Memory B cell (primary cell): ENCODE data around the gene TACC3.

Experiments
- ATAC-seq: fragments of 150-1000 bp; cut with Tn5 transposase; 2 replicates; pipeline ENCODE4 v1.10.0; 2021; ENCODE audit warnings: low read depth, mild to moderate bottlenecking, moderate library complexity
- DNase-seq, 2 donors: peaks; one replicate each; pipeline ENCODE4 v3.0.0; 2022; ENCODE audit warnings: low spot score in 2 of 2
- H3K27ac Mint-ChIP-seq: one replicate; pipeline ENCODE4 v1.8.0; 2022; ENCODE audit warnings: mild to moderate bottlenecking, moderate library complexity, mixed read lengths
- H3K27me3 Mint-ChIP-seq: one replicate; pipeline ENCODE4 v1.8.0; 2022; ENCODE audit warnings: mixed read lengths
- H3K36me3 Mint-ChIP-seq: one replicate; pipeline ENCODE4 v1.8.0; 2022; ENCODE audit warnings: mild to moderate bottlenecking, mixed read lengths
- H3K4me1 Mint-ChIP-seq: one replicate; pipeline ENCODE4 v1.8.0; 2022; ENCODE audit warnings: mixed read lengths
- H3K4me3 Mint-ChIP-seq: one replicate; pipeline ENCODE4 v1.8.0; 2022; ENCODE audit warnings: mild to moderate bottlenecking, moderate library complexity, mixed read lengths
- H3K9me3 Mint-ChIP-seq: one replicate; pipeline ENCODE4 v1.8.0; 2022; ENCODE audit warnings: mixed read lengths

Gene TACC3

GRCh38 chr4:1721003-1721665 is at the start of gene TACC3, which contains the start of gene TMEM129:
TSS of gene TACC3 (plus strand) at chr4:1721521. CDS start at chr4:1723422, 1,901 bp downstream.
TSS of gene TMEM129 (minus strand) at chr4:1721323. CDS start at chr4:1720837, 486 bp downstream.
- peak; percentile 84 to 92 for DNase-seq
- ATAC-seq = peak; percentile 79
- H3K27me3 Mint-ChIP-seq = no peaks in the 10 kb centered on the region
- peaks cover 38% of the 10 kb centered on the region for H3K4me1 Mint-ChIP-seq
- peak within 1 kb of the TSS; percentile 90 for H3K4me3 Mint-ChIP-seq
- H3K27ac Mint-ChIP-seq = peak within 1 kb of the TSS; percentile 96
- no peaks in the 10 kb centered on the region for H3K9me3 Mint-ChIP-seq
- peaks cover 3% of the 10 kb centered on the region for H3K36me3 Mint-ChIP-seq

GRCh38 chr4:1673671-1674070 is 47.6 kb upstream of the TACC3 start:
- no peaks in the 10 kb centered on the region for H3K27me3 Mint-ChIP-seq
- DNase-seq = no peak
- no peaks in the 10 kb centered on the region for H3K9me3 Mint-ChIP-seq
- no peak overlapping the region for H3K4me3 Mint-ChIP-seq
- no peaks in the 10 kb centered on the region for H3K4me1 Mint-ChIP-seq
- no peak overlapping the region for H3K27ac Mint-ChIP-seq
- no peak for ATAC-seq
- H3K36me3 Mint-ChIP-seq = peaks cover 2% of the 10 kb centered on the region

- H3K4me1 Mint-ChIP-seq = no peaks in the 10 kb centered on the region
- ATAC-seq (no peak), DNase-seq (no peak)
- H3K4me3 Mint-ChIP-seq = no peak overlapping the region
- no peak overlapping the region for H3K27ac Mint-ChIP-seq
- H3K27me3 Mint-ChIP-seq = no peaks in the 10 kb centered on the region
- H3K9me3 Mint-ChIP-seq = no peaks in the 10 kb centered on the region
- H3K36me3 Mint-ChIP-seq = peaks cover 2% of the 10 kb centered on the region
These were observed 46.6 kb upstream of the TACC3 start for GRCh38 chr4:1674682-1675081.

- Mint-ChIP-seq H3K4me3 (no peak overlapping the region), H3K36me3 (peaks cover 2% of the 10 kb centered on the region), H3K9me3 (no peaks in the 10 kb centered on the region), H3K27ac (no peak overlapping the region), H3K4me1 (no peaks in the 10 kb centered on the region), H3K27me3 (no peaks in the 10 kb centered on the region)
- no peak for ATAC-seq
- DNase-seq = no peak
These were observed 46.1 kb upstream of the TACC3 start for GRCh38 chr4:1675136-1675801.

DNA sequence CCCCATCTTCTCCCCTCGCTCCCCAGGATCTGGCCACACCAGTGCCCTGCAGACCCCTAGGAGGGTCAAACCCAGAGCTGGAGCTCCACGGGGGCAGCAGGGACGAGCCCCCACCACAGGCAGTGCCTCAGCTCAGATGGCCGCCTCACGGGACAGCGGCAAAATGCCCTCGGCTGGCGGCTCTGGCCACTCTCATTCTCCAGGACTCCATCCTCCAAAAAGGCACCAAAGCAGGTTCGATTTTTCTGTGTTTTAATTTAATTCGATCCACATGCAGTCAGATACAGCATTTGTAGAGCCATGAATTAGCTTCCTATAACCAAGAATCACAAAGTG is 45.6 kb upstream of the TACC3 start:
- Mint-ChIP-seq H3K4me3 (no peak overlapping the region), H3K4me1 (no peaks in the 10 kb centered on the region), H3K27ac (no peak overlapping the region), H3K9me3 (no peaks in the 10 kb centered on the region), H3K27me3 (no peaks in the 10 kb centered on the region), H3K36me3 (peaks cover 2% of the 10 kb centered on the region)
- no peak for ATAC-seq
- no peak for DNase-seq

GRCh38 chr4:1676605-1677525 is 44.5 kb upstream of the TACC3 start:
- ATAC-seq (no peak), DNase-seq (no peak)
- no peak overlapping the region for H3K27ac Mint-ChIP-seq
- no peaks in the 10 kb centered on the region for H3K27me3 Mint-ChIP-seq
- no peaks in the 10 kb centered on the region for H3K9me3 Mint-ChIP-seq
- H3K36me3 Mint-ChIP-seq = no peaks in the 10 kb centered on the region
- H3K4me3 Mint-ChIP-seq = no peak overlapping the region
- H3K4me1 Mint-ChIP-seq = no peaks in the 10 kb centered on the region

GRCh38 chr4:1678244-1678643 is 43.1 kb upstream of the TACC3 start:
- no peak overlapping the region for H3K4me3 Mint-ChIP-seq
- DNase-seq (no peak), ATAC-seq (no peak)
- peaks cover 6% of the 10 kb centered on the region for H3K4me1 Mint-ChIP-seq
- H3K27ac Mint-ChIP-seq = no peak overlapping the region
- no peaks in the 10 kb centered on the region for H3K27me3 Mint-ChIP-seq
- H3K9me3 Mint-ChIP-seq = no peaks in the 10 kb centered on the region
- H3K36me3 Mint-ChIP-seq = no peaks in the 10 kb centered on the region

GRCh38 chr4:1682860-1683259 is 38.5 kb upstream of the TACC3 start:
- H3K4me3 Mint-ChIP-seq = peak overlapping the region; percentile 84
- DNase-seq (no peak), ATAC-seq (no peak)
- H3K36me3 Mint-ChIP-seq = no peaks in the 10 kb centered on the region
- H3K27me3 Mint-ChIP-seq = no peaks in the 10 kb centered on the region
- no peaks in the 10 kb centered on the region for H3K9me3 Mint-ChIP-seq
- peaks cover 9% of the 10 kb centered on the region for H3K4me1 Mint-ChIP-seq
- no peak overlapping the region for H3K27ac Mint-ChIP-seq

DNA sequence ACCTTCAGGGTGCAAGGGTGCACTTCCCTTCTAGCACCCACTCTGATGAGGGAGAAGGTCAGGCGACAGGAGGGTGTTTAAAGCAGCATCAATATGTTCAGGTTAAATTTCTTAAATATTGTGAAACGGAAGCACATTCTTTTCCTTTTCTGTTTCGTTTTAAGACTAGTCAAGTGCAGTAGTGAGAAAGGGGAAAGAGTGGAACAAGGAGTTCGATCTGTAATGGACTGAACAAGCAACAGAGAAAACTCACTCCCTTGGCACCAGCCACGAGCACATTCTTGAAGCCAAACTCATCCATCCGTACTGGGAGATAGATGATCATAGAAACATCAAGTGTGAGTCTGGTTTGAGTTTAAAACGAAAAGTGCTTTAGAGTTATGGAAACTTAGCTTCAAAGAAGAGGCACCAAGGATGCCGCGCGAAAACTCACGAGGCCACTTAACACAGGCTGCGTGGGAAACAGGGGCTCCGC is 38.0 kb upstream of the TACC3 start:
- peak overlapping the region; percentile 63 for H3K27ac Mint-ChIP-seq
- ATAC-seq (no peak), DNase-seq (no peak)
- no peaks in the 10 kb centered on the region for H3K36me3 Mint-ChIP-seq
- no peaks in the 10 kb centered on the region for H3K27me3 Mint-ChIP-seq
- no peaks in the 10 kb centered on the region for H3K9me3 Mint-ChIP-seq
- H3K4me1 Mint-ChIP-seq = peaks cover 9% of the 10 kb centered on the region
- peak overlapping the region; percentile 84 for H3K4me3 Mint-ChIP-seq

DNA sequence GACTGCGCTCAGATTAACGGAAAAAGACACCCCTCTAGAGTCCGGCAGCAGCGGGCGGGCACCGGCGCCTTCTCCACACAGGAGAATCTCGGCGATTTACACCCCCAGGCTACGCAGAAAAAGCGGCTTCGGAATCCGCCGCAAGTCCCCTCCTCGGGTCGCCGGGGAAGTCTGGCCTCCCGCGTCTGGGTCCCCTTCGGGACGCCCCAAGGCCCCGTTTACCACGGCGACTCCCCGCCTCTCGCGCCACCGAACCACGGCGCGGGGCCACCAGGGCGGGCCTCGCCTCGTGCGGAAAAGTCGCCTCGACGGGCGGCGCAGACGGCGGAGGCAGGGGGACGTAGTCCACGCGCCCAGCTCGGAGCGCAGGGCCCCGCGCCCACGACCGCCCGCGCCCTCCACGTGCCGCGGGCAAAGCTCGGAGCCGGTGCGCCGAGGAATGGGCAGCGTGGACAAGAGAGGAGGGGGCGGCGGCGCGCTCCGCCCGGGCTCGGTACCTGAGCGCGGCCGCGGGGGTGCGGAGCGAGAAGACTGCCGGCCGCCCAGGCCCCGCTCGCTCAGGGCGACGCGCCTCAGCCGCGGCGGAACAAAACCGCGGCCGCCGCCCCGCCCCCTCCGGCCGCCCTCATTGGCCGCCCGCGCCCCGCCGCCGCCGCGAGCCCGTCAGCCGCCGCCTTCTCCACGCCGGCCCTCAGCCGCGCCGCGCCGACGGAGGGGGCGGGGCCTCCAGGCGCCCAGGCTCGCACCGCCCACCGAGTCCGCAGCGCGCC is 37.4 kb upstream of the TACC3 start, which contains the start of gene FAM53A:
TSS of gene FAM53A (minus strand) at position 578 of the 770 bp plus-strand sequence. CDS start 15,572 bp downstream, outside the sequence.
- H3K36me3 Mint-ChIP-seq = no peaks in the 10 kb centered on the region
- H3K4me3 Mint-ChIP-seq = peak within 1 kb of the TSS; percentile 84
- ATAC-seq (peak; percentile 91), DNase-seq (peak; percentile 88 to 97)
- peak within 1 kb of the TSS; percentile 63 for H3K27ac Mint-ChIP-seq
- peaks cover 9% of the 10 kb centered on the region for H3K4me1 Mint-ChIP-seq
- H3K27me3 Mint-ChIP-seq = no peaks in the 10 kb centered on the region
- H3K9me3 Mint-ChIP-seq = no peaks in the 10 kb centered on the region

DNA sequence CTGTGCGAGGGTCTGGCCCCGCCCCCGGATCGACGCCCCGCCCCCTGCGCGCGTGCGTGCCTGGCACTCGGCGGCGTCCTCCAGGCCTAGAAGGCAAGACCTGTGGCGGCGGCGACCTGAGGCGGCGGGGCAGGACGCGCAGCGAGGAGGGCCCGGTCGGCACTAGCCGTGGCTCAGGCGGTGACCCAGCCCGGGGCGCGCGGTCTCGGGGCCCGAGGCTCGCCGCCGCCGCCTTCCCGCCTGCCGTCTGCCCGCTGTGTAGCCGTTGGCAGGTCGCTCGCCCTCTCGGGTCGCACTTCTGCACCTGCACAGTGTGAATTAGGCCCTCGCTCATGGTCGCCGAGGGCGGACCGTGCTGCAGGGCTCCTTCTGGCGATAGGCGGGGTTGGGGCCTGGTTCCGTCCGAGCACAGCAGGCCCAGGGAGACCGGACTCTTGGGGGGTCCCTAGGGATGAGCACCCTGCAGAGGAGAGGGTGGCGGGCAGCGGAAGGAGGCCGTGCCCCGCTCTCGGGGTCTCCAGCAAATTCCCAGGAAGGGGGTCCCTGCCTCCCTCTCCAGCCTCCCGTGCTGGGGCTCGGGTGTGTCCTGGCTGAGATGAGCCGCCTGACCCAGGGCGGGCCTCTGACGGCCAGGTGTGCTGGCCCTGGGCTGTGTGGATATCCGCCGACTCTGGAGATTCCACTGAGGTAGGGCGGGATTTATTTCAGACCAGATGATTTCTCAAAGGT is 36.7 kb upstream of the TACC3 start:
- no peaks in the 10 kb centered on the region for H3K9me3 Mint-ChIP-seq
- no peak overlapping the region for H3K27ac Mint-ChIP-seq
- peaks cover 2% of the 10 kb centered on the region for H3K36me3 Mint-ChIP-seq
- H3K4me3 Mint-ChIP-seq = peak overlapping the region; percentile 52
- H3K4me1 Mint-ChIP-seq = peaks cover 9% of the 10 kb centered on the region
- H3K27me3 Mint-ChIP-seq = no peaks in the 10 kb centered on the region
- peak; percentile 7 for ATAC-seq
- DNase-seq = no peak

- peak overlapping the region; percentile 52 for H3K4me3 Mint-ChIP-seq
- H3K27me3 Mint-ChIP-seq = no peaks in the 10 kb centered on the region
- no peaks in the 10 kb centered on the region for H3K9me3 Mint-ChIP-seq
- no peak overlapping the region for H3K27ac Mint-ChIP-seq
- ATAC-seq = no peak
- DNase-seq = no peak
- H3K4me1 Mint-ChIP-seq = peaks cover 9% of the 10 kb centered on the region
- peaks cover 3% of the 10 kb centered on the region for H3K36me3 Mint-ChIP-seq
These were observed 35.8 kb upstream of the TACC3 start for GRCh38 chr4:1685235-1686150.
